ENCODE measurements around the gene LMF2. TPM values are rescaled to one million over a fixed set of nuclear protein-coding genes. Genes with fewer than 3 reads are reported as not detected.

Gene LMF2
- total RNA-seq, 1 donor from 2014 or later, result 93.2 TPM

DNA sequence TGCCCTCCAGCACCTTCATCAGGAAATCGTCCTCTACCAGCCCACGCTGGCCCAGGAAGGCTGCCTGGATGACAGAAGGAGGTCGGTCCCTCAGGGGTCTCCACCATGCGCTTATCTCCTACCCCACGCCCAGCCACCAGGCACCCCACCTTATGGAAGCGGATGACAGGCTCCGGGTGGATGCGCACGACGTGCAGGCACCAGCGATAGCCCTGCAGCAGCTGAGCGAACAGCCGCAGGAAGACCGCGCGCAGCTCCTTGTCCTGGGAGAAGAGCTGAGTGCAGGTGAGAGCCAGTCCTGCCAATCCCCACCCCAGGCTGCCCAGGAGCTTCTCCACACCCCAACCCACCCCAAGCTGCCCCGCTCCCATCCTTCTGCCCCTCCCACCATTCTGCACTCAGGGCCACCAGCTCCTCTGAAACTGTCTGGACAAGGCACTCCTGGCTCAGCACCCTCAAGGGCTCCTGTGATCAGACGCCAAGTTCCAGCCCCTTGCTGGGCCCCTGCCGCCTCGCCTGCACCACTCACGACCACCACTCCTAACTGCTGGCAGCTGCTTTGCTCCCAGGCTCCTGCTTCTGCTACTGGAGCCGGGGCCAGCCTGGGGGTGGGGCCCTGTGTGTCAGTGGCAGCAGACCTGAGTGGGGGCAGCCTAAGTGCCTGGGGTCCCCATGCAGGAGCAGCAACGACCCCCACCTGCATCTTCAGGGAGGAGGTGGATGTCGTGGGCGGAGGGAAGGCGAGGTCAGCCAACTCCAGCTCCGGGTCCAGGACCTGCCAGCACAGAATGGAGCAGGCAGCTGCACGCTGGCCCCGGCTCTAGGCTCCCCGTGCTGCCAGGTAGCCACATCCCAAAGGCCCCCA, 42.2 kb downstream of the LMF2 start:
- no peak overlapping the region for H3K9ac ChIP-seq (ENCODE audit: low read length)
- DNase-seq (ENCODE audit: low read depth), result no peak
- Mint-ChIP-seq H3K36me3 (ENCODE audit: low read depth, unreplicated experiment) (no peaks in the 10 kb centered on the region), H3K27ac (ENCODE audit: unreplicated experiment) (no peak overlapping the region), H3K4me1 (ENCODE audit: low read depth, unreplicated experiment) (peaks cover 4% of the 10 kb centered on the region), H3K9me3 (ENCODE audit: unreplicated experiment) (no peaks in the 10 kb centered on the region), H3K4me3 (ENCODE audit: unreplicated experiment) (no peak overlapping the region), H3K27me3 (ENCODE audit: low read depth, unreplicated experiment) (no peaks in the 10 kb centered on the region)
- H3K27me3 ChIP-seq (ENCODE audit: insufficient read depth, low read length), result no peaks in the 10 kb centered on the region
- H3K4me3 ChIP-seq (ENCODE audit: insufficient read depth, low read depth, low read length), result no peak overlapping the region
- H3K4me1 ChIP-seq (ENCODE audit: insufficient read depth, low read length), result peaks cover 13% of the 10 kb centered on the region
- H4K20me1 ChIP-seq (ENCODE audit: insufficient read depth, low read length), result peaks cover 45% of the 10 kb centered on the region
- no peak overlapping the region for H3K4me2 ChIP-seq (ENCODE audit: low read length)
- TF ChIP-seq, protein P1, sequence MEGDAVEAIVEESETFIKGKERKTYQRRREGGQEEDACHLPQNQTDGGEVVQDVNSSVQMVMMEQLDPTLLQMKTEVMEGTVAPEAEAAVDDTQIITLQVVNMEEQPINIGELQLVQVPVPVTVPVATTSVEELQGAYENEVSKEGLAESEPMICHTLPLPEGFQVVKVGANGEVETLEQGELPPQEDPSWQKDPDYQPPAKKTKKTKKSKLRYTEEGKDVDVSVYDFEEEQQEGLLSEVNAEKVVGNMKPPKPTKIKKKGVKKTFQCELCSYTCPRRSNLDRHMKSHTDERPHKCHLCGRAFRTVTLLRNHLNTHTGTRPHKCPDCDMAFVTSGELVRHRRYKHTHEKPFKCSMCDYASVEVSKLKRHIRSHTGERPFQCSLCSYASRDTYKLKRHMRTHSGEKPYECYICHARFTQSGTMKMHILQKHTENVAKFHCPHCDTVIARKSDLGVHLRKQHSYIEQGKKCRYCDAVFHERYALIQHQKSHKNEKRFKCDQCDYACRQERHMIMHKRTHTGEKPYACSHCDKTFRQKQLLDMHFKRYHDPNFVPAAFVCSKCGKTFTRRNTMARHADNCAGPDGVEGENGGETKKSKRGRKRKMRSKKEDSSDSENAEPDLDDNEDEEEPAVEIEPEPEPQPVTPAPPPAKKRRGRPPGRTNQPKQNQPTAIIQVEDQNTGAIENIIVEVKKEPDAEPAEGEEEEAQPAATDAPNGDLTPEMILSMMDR (IDR thresholded peaks at IDR 0.05; ENCODE audit: insufficient read depth, low read depth, low read length), result no peak
- no peak for TF ChIP-seq EZH2 (IDR thresholded peaks at IDR 0.05; ENCODE audit: insufficient read depth, low read length)
- H3K9me3 ChIP-seq (ENCODE audit: insufficient read depth, low read depth, low read length), result no peaks in the 10 kb centered on the region
- peaks cover 7% of the 10 kb centered on the region for H3K36me3 ChIP-seq (ENCODE audit: insufficient read depth, low read length)
- H3K79me2 ChIP-seq (ENCODE audit: insufficient read depth, low read length), result peaks cover 27% of the 10 kb centered on the region
- no peak overlapping the region for H2AFZ ChIP-seq (ENCODE audit: low read depth, low read length)
- no peak overlapping the region for H3K27ac ChIP-seq (ENCODE audit: low read depth, low read length)
- no peak for FAIRE-seq

DNA sequence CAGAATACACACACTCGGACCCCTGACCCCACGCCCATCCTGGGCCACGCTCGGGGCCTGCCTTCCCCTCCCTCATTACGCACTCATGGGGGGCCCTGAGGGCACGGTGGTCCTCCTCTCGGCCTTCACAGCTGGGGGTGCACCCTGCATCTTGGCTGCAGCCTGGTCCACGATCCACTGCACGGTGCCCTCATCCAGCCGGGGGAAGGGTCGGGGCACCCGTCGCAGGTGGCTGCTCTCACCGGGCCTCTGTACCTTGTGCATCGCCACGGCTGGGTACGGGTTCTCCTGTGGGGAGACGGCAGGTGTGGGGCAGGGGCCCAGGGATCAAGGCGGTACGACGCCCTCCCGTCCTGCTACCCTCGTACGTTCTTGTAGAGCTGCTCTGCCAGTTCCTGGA, 43.1 kb downstream of the LMF2 start:
- Histone ChIP-seq H3K4me2 (ENCODE audit: low read length) (no peak overlapping the region), H3K4me1 (ENCODE audit: insufficient read depth, low read length) (peaks cover 4% of the 10 kb centered on the region), H4K20me1 (ENCODE audit: insufficient read depth, low read length) (peaks cover 37% of the 10 kb centered on the region), H3K9me3 (ENCODE audit: insufficient read depth, low read depth, low read length) (no peaks in the 10 kb centered on the region), H3K27me3 (ENCODE audit: insufficient read depth, low read length) (no peaks in the 10 kb centered on the region), H3K36me3 (ENCODE audit: insufficient read depth, low read length) (peaks cover 7% of the 10 kb centered on the region), H3K9ac (ENCODE audit: low read length) (no peak overlapping the region), H3K4me3 (ENCODE audit: insufficient read depth, low read depth, low read length) (no peak overlapping the region), H3K79me2 (ENCODE audit: insufficient read depth, low read length) (peaks cover 18% of the 10 kb centered on the region), H2AFZ (ENCODE audit: low read depth, low read length) (no peak overlapping the region), H3K27ac (ENCODE audit: low read depth, low read length) (no peak overlapping the region)
- Mint-ChIP-seq H3K27ac (ENCODE audit: unreplicated experiment) (no peak overlapping the region), H3K36me3 (ENCODE audit: low read depth, unreplicated experiment) (no peaks in the 10 kb centered on the region), H3K27me3 (ENCODE audit: low read depth, unreplicated experiment) (no peaks in the 10 kb centered on the region), H3K4me3 (ENCODE audit: unreplicated experiment) (no peak overlapping the region), H3K9me3 (ENCODE audit: unreplicated experiment) (no peaks in the 10 kb centered on the region), H3K4me1 (ENCODE audit: low read depth, unreplicated experiment) (peaks cover 2% of the 10 kb centered on the region)
- FAIRE-seq (no peak), DNase-seq (ENCODE audit: low read depth) (no peak)
- no peak for TF ChIP-seq EZH2 (IDR thresholded peaks at IDR 0.05; ENCODE audit: insufficient read depth, low read length)
- TF ChIP-seq, protein P1 (IDR thresholded peaks at IDR 0.05; ENCODE audit: insufficient read depth, low read depth, low read length), result no peak
